Cardiac septum (tissue), 1 donor: ENCODE data around the gene ANKFY1. TPM values are rescaled to one million over a fixed set of nuclear protein-coding genes. Genes with fewer than 3 reads are reported as not detected.

Source experiments
- DNase-seq: peaks from one replicate; pipeline ENCODE4 v3.0.0-alpha.2; 2020; ENCODE audit warnings: low spot score
- intact Hi-C: fragments of 100-400 bp; cut with DNase I; formaldehyde crosslinking; loops from one replicate; pipeline ENCODE4 v1.14.0; 2022
- total RNA-seq: library from RNA; stranded (reverse); fragmentation: NEBNext Ultra II Directional; extraction: Animal tissue kit (Norgen Biotek cat#: 25700); gene quantifications from one replicate; pipeline ENCODE4 v1.2.1, GENCODE V29; 2021
- donor health status: DM: no; HTN: no; CAD: no.

Gene ANKFY1
- total RNA-seq, 1 donor from 2014 or later, result 21.4 TPM

GRCh38 chr17:4186357-4186881 lies 77.4 kb downstream of the ANKFY1 start:
- intact Hi-C loops, result no loop called here
- no peak for DNase-seq

- intact Hi-C loops, result no loop called here
Observed at GRCh38 chr17:4185656-4186055, 78.1 kb downstream of the ANKFY1 start.

GRCh38 chr17:4184811-4185210 lies 79.0 kb downstream of the ANKFY1 start:
- intact Hi-C loops, result no loop called here
- DNase-seq, result no peak

More at GRCh38 chr17:4185656-4186055, 78.1 kb downstream of the ANKFY1 start:
- no peak for DNase-seq

DNA sequence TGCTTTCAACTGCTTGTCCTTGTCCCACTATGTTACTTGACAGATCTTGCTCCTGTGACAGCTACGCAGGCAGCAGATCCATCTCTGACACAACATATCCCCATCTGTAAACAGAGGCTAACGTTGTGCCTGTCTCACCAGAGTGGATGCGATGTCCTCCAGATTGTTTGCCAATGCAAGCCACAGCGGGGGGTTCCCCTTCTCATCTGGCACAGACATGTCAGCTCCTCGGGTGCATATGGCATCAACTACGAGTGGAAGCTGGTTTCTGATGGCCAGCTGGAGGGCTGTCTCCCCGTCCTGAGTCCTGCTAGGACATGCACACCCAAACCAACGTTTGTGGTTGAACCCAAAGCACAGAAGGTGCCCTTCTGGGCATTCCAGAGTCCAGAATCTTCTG lies 81.7 kb downstream of the ANKFY1 start:
- DNase-seq, result no peak
- intact Hi-C loops, result no loop called here

- intact Hi-C loops, result no loop called here
- DNase-seq, result no peak
Observed at GRCh38 chr17:4180791-4181190, 83.0 kb downstream of the ANKFY1 start.

- intact Hi-C loops, result no loop called here
- no peak for DNase-seq
Observed at GRCh38 chr17:4179071-4179470, 84.7 kb downstream of the ANKFY1 start.

GRCh38 chr17:4178651-4179050 lies 85.1 kb downstream of the ANKFY1 start:
- no peak for DNase-seq
- intact Hi-C loops, result no loop called here

DNA sequence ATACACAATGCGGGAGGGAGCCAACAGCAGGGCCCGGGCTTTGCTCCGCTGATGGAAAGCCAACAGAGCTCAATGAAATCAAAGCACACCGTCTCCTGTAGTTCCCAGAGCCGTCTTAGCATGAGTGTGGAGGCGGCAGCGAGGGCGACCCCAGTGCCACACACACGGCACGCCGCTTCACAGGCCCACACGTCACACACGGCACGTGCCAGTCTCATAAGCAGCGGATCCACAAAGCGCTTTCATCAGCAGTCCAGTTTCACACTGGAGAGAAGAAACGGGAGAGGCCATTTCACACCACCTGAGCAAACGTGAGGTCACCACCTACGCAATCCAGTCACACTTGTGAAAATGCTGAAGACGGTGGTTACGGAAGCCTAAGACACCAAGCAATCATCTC lies 86.0 kb downstream of the ANKFY1 start:
- intact Hi-C loops, result no loop called here
- DNase-seq, result no peak

GRCh38 chr17:4176808-4177472 lies 86.8 kb downstream of the ANKFY1 start:
- DNase-seq, result no peak
- intact Hi-C loops, result no loop called here

- intact Hi-C loops, result no loop called here
- DNase-seq, result no peak
Observed at GRCh38 chr17:4175921-4176807, 87.6 kb downstream of the ANKFY1 start.

DNA sequence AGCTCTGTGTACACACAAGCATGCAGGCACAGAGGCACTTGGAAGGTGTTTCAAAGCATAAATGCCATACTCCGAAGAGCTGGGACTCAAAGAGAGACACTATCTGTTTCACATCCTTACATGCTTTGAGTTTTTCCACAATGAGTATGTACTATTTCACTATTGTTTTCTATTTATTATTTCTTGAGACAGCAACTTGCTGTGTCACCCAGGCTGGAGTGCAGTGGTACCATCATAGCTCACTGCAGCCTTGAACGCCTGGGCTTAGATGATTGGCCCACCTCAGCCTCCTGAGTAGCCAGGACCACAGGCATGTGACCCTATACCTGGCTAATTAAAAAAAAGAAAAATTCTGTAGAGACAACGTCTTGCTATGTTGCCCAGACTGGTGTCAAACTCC lies 89.2 kb downstream of the ANKFY1 start:
- intact Hi-C loops, result no loop called here
- no peak for DNase-seq

DNA sequence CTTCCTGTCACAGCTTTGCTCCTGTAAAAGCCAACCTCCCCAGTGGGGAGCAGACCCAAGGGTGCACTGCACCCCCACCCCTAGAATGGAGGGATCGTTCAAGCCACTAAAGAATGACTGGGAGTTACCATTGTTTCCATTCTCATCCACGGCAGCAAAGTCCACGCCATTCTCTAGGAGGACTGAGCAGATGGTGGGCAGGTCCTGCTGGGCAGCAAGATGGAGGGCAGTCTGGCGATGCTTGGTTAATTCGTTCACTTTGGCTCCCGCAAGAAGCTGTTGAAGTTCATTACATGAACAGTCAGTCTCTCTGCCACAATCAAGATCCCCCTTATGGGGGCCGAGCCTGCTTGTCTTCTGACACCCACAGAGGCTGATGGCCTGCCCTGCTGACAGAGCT lies 90.0 kb downstream of the ANKFY1 start:
- intact Hi-C loops, result no loop called here
- DNase-seq, result no peak

DNA sequence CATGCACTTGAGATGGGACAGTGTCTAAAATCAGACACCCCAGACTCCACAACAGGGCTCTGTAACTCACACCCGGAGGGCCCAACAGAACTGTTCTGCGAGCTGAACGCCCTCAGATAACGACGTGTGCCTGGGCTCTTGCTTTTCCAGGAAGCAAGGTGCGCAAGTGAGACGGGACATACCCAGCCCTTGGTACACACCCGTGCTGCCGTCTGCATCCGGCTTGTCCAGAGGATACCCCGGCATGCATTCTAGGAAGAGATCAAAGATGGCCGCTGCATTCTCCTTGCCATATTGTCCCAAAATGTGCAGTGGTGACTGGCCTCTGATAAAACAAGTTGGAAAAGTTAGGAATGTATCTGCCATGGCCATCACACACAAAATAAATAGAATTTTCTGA lies 91.4 kb downstream of the ANKFY1 start:
- intact Hi-C loops, result no loop called here
- no peak for DNase-seq

GRCh38 chr17:4170639-4171280 lies 93.0 kb downstream of the ANKFY1 start:
- DNase-seq, result no peak
- intact Hi-C loops, result no loop called here

GRCh38 chr17:4167786-4168185 lies 96.0 kb downstream of the ANKFY1 start:
- intact Hi-C loops, result no loop called here
- no peak for DNase-seq

DNA sequence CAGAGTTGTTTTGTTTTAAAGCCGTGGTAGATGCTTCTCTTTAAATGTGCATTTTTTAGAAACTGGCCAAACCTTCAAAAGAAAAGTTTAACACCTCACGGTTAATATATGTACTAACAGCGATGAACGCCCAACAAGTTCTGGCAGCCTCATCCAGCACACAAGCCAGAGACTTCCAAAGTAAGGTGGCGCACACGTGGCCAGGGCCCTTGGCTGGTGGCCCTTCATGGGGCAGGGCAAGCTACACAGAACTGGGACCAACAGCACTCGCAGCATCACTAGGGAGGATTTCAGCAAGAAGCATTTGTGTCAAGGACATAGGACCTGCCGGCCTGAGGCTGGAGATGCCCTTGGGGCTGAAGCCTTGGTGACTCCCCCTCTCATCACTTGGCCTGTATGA lies 97.4 kb downstream of the ANKFY1 start:
- intact Hi-C loops, result no loop called here
- no peak for DNase-seq

GRCh38 chr17:4165301-4166010 lies 98.3 kb downstream of the ANKFY1 start:
- intact Hi-C loops, result no loop called here
- DNase-seq, result no peak

- intact Hi-C loops, result no loop called here
- DNase-seq, result no peak
Observed at GRCh38 chr17:4163951-4164350, 99.8 kb downstream of the ANKFY1 start.

DNA sequence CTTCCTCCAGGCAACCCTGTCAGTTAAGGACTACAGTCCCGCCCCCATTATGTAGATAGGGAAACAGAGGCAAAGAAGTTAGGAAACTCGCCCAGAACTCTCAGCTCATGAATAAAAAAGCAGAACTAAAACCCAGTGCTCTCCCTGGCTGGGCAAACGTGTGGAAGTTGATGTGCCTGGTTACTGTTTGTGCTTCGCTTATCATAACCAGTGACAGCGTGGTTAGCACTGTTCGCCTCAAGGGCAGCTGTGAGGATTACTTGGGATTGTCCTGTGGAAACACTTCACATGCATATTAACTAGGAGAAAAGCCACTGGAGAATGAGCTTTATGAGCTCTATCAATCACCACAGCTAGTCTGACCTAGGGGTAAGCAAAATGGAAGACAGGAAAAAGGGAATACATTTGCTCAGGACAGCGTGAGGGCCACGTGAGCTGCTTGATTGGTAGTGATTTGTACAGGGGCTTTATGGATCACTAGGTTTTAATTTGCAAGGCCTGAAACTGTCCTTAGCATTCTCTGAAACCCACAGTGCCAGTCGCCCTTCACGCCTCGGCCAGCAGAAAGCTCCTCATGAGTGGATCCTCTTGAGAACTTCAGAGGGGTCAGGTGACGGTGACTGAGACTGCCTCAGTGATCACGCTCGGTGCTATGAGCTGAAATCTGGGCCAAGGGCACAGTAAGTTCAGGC lies 100.9 kb downstream of the ANKFY1 start:
- intact Hi-C loops, result no loop called here
- no peak for DNase-seq
